NCI-H2227 treated with DMSO at 0.1 percent for 48 hours (cell line): Measurements from ENCODE around the gene HAUS2.
"Not testable (repeated sequence)": the region's sequence is repeated elsewhere in the genome, so short reads cannot be mapped to it uniquely, and the experiment has no call there.

Experiments used
- DNase-seq: peaks from one replicate; lab custom pipeline; 2025; lab: John Stamatoyannopoulos, UW

The HAUS2 gene

GRCh38 chr15:42548249-42549031 is at the start of gene HAUS2, which contains the start of gene LRRC57:
TSS of gene HAUS2 (plus strand) at chr15:42548838. CDS start at chr15:42548873, 35 bp downstream.
TSS of gene LRRC57 (minus strand) at chr15:42548793. CDS start at chr15:42548434, 359 bp downstream.
- DNase-seq: peak; percentile 71

- DNase-seq: no peak
These were observed 48.6 kb upstream of the HAUS2 start for GRCh38 chr15:42499858-42500609.

- no peak for DNase-seq
These were observed 46.2 kb upstream of the HAUS2 start for GRCh38 chr15:42502477-42502876.

- DNase-seq: no peak
These were observed 44.8 kb upstream of the HAUS2 start for GRCh38 chr15:42503825-42504224.

GRCh38 chr15:42504631-42505030 is 44.0 kb upstream of the HAUS2 start:
- no peak for DNase-seq

- DNase-seq: no peak
These were observed 41.1 kb upstream of the HAUS2 start for GRCh38 chr15:42507514-42507913.

- no peak for DNase-seq
These were observed 40.4 kb upstream of the HAUS2 start for GRCh38 chr15:42508263-42508690.

GRCh38 chr15:42510258-42511006 is 38.2 kb upstream of the HAUS2 start:
- no peak for DNase-seq

- DNase-seq: no peak
These were observed 37.6 kb upstream of the HAUS2 start for GRCh38 chr15:42511007-42511391.

- DNase-seq: no peak
These were observed 25.3 kb upstream of the HAUS2 start for GRCh38 chr15:42523331-42523730.

- DNase-seq: no peak
These were observed 19.7 kb upstream of the HAUS2 start for GRCh38 chr15:42528970-42529369.

- DNase-seq: no peak
These were observed 15.4 kb upstream of the HAUS2 start for GRCh38 chr15:42533246-42533645.

- no peak for DNase-seq
These were observed 3.6 kb upstream of the HAUS2 start for GRCh38 chr15:42544853-42545629.

GRCh38 chr15:42547918-42548248 is 755 bp upstream of the HAUS2 start:
- peak; percentile 38 for DNase-seq

GRCh38 chr15:42549032-42549491 is 424 bp downstream of the HAUS2 start:
- peak; percentile 61 for DNase-seq

GRCh38 chr15:42549741-42550392 is 1.2 kb downstream of the HAUS2 start:
- no peak for DNase-seq

- DNase-seq: no peak
These were observed 4.9 kb downstream of the HAUS2 start for GRCh38 chr15:42553554-42553953.

GRCh38 chr15:42556550-42557207 is 8.0 kb downstream of the HAUS2 start:
- not testable (repeated sequence) for DNase-seq

- no peak for DNase-seq
These were observed 10.1 kb downstream of the HAUS2 start for GRCh38 chr15:42558739-42559138.

- peak; percentile 94 for DNase-seq
These were observed 26.8 kb downstream of the HAUS2 start, which contains the start of gene STARD9 for GRCh38 chr15:42575188-42576039. TSS of gene STARD9 (plus strand) at chr15:42575606. CDS start at chr15:42575716, 110 bp downstream.
